ENCODE results near the gene CCDC146. TPM values are rescaled to one million over a fixed set of nuclear protein-coding genes. Genes with fewer than 3 reads are reported as not detected.
A peak's percentile ranks its signal among the peaks of the same experiment; 100 is the strongest.
"Not testable (repeated sequence)": the region's sequence is repeated elsewhere in the genome, so short reads cannot be mapped to it uniquely, and the experiment has no call there.

CCDC146 gene
- 0.94 to 1.3 TPM (median 1.1 TPM) in 3 replicates for total RNA-seq (2021)
- percentile 43 among the genes with signal in this experiment for Bru-seq, nascent RNA
- long read RNA-seq, experiment 1, partial matches to known transcripts: 0 of 2 reads
- long read RNA-seq, experiment 1, other reads (novel, unspliced or antisense): 1 of 2 reads
- long read RNA-seq, experiment 2, partial matches to known transcripts: 2 of 2 reads
- long read RNA-seq, experiment 2, other reads (novel, unspliced or antisense): 0 of 2 reads
- long read RNA-seq, experiment 3: 0 reads

- H3K36me3 Mint-ChIP-seq; H3K4me1 Mint-ChIP-seq; POLR2A ChIA-PET; H3K9me3 Mint-ChIP-seq; H3K27me3 Mint-ChIP-seq (ENCODE audit: low read depth): not testable (repeated sequence)
- H3K4me3 Mint-ChIP-seq: peak within 1 kb of the TSS; percentile 80
- peak; percentile 98 for ATAC-seq
- peak; percentile 60 for TF ChIP-seq GABPB1 (CRISPR knock-in tag; IDR thresholded peaks at IDR 0.05)
- peak; percentile 95 for TF ChIP-seq NR2C2 (CRISPR knock-in tag; IDR thresholded peaks at IDR 0.05)
- TF ChIP-seq, protein P1, sequence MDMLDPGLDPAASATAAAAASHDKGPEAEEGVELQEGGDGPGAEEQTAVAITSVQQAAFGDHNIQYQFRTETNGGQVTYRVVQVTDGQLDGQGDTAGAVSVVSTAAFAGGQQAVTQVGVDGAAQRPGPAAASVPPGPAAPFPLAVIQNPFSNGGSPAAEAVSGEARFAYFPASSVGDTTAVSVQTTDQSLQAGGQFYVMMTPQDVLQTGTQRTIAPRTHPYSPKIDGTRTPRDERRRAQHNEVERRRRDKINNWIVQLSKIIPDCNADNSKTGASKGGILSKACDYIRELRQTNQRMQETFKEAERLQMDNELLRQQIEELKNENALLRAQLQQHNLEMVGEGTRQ (CRISPR knock-in tag; IDR thresholded peaks at IDR 0.05): peak; percentile 45
- TF ChIP-seq SP1 (CRISPR knock-in tag; conservative IDR thresholded peaks at IDR 0.05): peak; percentile 98
- TF ChIP-seq NFYB (CRISPR knock-in tag; conservative IDR thresholded peaks at IDR 0.05; ENCODE audit: low read depth): peak; percentile 43; the same call in 1 of the 2 replicates
- TF ChIP-seq FOXK1 (CRISPR knock-in tag; IDR thresholded peaks at IDR 0.05): peak; percentile 96
- CTCF ChIA-PET: interaction anchor here (0.7 to 1.3 kb wide), 3 partner anchors 125 to 210 kb away, joined by 3 to 26 read pairs (median 14); no protein-coding TSS in a partner anchor
- peak; percentile 98 for DNase-seq (ENCODE audit: low spot score)
- peak within 1 kb of the TSS; percentile 57; the same call in 1 of the 2 replicates for H3K27ac Mint-ChIP-seq
Measured at GRCh38 chr7:77121860-77122681, at the start of gene CCDC146. CCDC146 (plus strand) TSS chr7:77122615; CDS start chr7:77167669, 45,054 bp downstream.

DNA sequence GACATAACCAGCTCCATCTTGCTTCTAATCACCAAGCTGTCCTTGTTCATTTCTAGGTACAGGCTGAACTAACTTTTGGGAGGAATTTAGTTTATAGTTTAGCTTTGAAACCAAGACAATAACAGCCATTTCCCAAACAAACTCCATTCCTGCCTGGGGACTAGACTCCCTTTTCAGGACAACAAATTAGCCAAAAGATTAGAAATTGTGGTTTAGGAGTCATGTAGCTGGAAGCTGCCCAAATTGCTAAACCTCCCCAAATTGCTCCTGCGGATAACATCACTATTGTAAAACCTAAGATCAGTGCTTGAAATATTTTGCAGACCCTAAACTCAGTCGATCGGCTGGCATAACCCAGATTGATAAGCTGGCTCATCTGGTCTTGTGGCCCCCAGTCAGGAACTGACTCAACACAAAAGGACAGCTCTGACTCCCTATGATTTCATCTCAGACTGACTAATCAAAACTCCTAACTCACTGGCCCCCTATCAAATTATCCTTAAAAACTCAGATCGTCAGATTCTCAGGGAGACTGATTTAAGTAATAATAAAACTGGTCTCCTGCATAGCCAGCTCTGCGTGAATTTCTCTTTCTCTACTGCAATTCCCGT lies 47.5 kb upstream of the CCDC146 start:
- H3K36me3 Mint-ChIP-seq: peaks cover 12% of the 10 kb centered on the region
- H3K4me3 Mint-ChIP-seq; H3K27ac Mint-ChIP-seq; POLR2A ChIA-PET; H3K9me3 Mint-ChIP-seq; ATAC-seq; DNase-seq (ENCODE audit: low spot score); H3K27me3 Mint-ChIP-seq (ENCODE audit: low read depth); CTCF ChIA-PET: not testable (repeated sequence)
- peaks cover 15% of the 10 kb centered on the region for H3K4me1 Mint-ChIP-seq

DNA sequence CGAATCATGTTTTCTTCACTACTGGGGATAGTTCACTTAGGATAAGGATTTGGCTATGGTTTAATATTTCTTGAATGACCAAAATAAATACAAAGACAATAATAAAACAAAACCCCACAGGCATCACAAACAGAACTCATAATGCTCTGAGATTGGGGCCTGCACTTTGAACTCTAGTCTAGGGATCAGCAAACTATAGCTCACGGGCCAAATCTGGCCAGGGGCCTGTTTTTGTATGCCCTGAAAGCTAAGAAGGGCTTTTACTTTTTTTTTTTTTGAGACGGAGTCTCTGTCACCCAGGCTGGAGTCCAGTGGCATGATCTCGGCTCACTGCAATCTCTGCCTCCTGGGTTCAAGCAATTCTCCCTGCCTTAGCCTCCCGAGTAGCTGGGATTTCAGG lies 45.4 kb upstream of the CCDC146 start:
- H3K9me3 Mint-ChIP-seq; H3K27ac Mint-ChIP-seq; H3K27me3 Mint-ChIP-seq (ENCODE audit: low read depth); ATAC-seq; H3K4me3 Mint-ChIP-seq; POLR2A ChIA-PET; DNase-seq (ENCODE audit: low spot score); CTCF ChIA-PET; H3K4me1 Mint-ChIP-seq: not testable (repeated sequence)
- peaks cover 11% of the 10 kb centered on the region for H3K36me3 Mint-ChIP-seq

GRCh38 chr7:77079112-77079511 lies 43.3 kb upstream of the CCDC146 start:
- CTCF ChIA-PET; H3K4me1 Mint-ChIP-seq; H3K27me3 Mint-ChIP-seq (ENCODE audit: low read depth); ATAC-seq; H3K4me3 Mint-ChIP-seq; DNase-seq (ENCODE audit: low spot score); H3K36me3 Mint-ChIP-seq; H3K27ac Mint-ChIP-seq; POLR2A ChIA-PET; H3K9me3 Mint-ChIP-seq: not testable (repeated sequence)

DNA sequence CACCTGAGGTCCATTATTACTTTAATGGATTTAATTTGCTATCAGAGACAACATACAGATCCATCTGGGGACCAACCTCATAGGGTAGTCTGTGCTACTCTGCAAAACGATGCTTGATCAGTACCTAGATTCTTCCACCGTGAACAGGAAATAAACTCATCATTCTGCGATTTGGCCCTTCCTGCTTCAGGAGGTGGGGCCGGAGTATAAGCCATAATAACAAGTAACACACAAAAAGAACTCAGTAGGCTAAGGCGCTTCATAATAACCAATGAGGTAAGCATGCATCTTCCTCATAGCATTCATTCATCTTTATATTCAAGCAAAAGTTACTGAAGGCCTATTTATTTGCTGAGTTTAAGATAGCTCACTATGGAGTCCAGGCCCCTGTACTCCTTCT lies 42.8 kb upstream of the CCDC146 start:
- POLR2A ChIA-PET; H3K4me3 Mint-ChIP-seq; H3K27ac Mint-ChIP-seq; CTCF ChIA-PET; H3K9me3 Mint-ChIP-seq; ATAC-seq; H3K36me3 Mint-ChIP-seq; DNase-seq (ENCODE audit: low spot score); H3K4me1 Mint-ChIP-seq; H3K27me3 Mint-ChIP-seq (ENCODE audit: low read depth): not testable (repeated sequence)

DNA sequence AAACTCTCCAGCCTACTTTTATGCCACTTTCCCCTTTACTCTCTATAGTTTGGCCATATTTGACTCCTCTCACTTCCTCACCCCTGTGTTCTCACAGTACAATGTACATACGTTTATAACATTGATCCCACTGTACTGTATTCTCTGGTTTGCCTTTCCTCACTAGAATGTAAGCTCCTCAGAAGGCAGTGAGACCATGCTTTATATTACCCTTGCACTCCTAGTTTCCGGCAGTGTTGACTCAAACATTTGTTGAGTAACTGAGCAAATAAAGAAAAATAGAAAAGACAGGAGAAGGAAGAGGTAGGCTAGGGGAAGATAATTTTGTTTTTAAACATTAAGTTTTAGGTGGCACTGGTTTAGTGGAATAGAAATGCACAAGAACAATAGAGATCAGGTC lies 42.2 kb upstream of the CCDC146 start:
- H3K4me3 Mint-ChIP-seq; H3K27ac Mint-ChIP-seq; DNase-seq (ENCODE audit: low spot score); POLR2A ChIA-PET; H3K4me1 Mint-ChIP-seq; H3K27me3 Mint-ChIP-seq (ENCODE audit: low read depth); H3K9me3 Mint-ChIP-seq; H3K36me3 Mint-ChIP-seq; ATAC-seq; CTCF ChIA-PET: not testable (repeated sequence)

DNA sequence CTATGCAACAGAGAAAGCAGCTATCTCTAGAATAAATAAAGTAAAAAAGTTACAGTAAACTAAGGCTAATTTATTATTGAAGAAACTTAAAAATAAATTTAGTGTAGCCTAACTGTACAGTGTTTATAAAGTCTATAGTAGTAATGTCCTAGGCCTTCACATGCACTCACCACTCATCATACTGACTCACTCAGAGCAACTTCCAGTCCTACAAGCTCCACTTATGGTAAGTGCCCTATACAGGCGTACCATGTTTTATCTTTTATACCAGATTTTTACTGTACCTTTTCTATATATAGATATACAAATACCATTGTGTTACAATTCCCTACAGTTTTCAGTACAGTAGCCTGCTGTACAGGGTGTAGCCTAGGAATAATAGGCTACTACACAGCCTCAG lies 40.2 kb upstream of the CCDC146 start:
- H3K9me3 Mint-ChIP-seq; CTCF ChIA-PET; H3K4me3 Mint-ChIP-seq; ATAC-seq; H3K36me3 Mint-ChIP-seq; DNase-seq (ENCODE audit: low spot score); POLR2A ChIA-PET; H3K27ac Mint-ChIP-seq; H3K27me3 Mint-ChIP-seq (ENCODE audit: low read depth); H3K4me1 Mint-ChIP-seq: not testable (repeated sequence)

DNA sequence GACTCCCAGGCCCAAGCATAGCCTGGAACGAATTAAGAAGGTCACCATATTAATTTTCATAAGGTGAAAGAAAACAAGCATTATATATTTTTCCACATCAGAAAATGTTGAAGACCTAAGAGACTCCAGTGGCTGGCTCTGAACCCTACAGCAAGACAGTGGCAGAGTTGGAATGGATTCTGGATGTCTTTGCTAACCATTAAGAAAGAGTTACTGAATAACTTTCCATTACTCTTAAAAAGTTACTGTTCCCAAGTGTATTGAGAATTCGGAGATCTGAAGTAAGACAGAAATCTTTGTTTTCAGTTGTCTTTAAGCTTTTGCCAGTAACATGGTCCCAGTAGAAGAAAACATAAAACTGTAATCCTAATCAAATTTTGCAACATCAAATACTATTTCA lies 30.1 kb upstream of the CCDC146 start:
- H3K27ac Mint-ChIP-seq; ATAC-seq; CTCF ChIA-PET; H3K4me3 Mint-ChIP-seq; DNase-seq (ENCODE audit: low spot score); POLR2A ChIA-PET; H3K4me1 Mint-ChIP-seq; H3K27me3 Mint-ChIP-seq (ENCODE audit: low read depth): not testable (repeated sequence)
- peaks cover 25% of the 10 kb centered on the region for H3K36me3 Mint-ChIP-seq
- peaks cover 16% of the 10 kb centered on the region for H3K9me3 Mint-ChIP-seq

- CTCF ChIA-PET; H3K9me3 Mint-ChIP-seq; H3K27ac Mint-ChIP-seq; H3K4me1 Mint-ChIP-seq; DNase-seq (ENCODE audit: low spot score); ATAC-seq; POLR2A ChIA-PET; H3K27me3 Mint-ChIP-seq (ENCODE audit: low read depth); H3K4me3 Mint-ChIP-seq; H3K36me3 Mint-ChIP-seq: not testable (repeated sequence)
Measured at GRCh38 chr7:77100501-77100900, 21.9 kb upstream of the CCDC146 start.

- ATAC-seq; H3K4me3 Mint-ChIP-seq; H3K4me1 Mint-ChIP-seq; DNase-seq (ENCODE audit: low spot score); H3K27me3 Mint-ChIP-seq (ENCODE audit: low read depth); H3K36me3 Mint-ChIP-seq; CTCF ChIA-PET; H3K27ac Mint-ChIP-seq; POLR2A ChIA-PET; H3K9me3 Mint-ChIP-seq: not testable (repeated sequence)
Measured at GRCh38 chr7:77101187-77101586, 21.2 kb upstream of the CCDC146 start.

Data from WTC11 (cell line).